ENCODE measurements around the gene ACKR1. TPM values are rescaled to one million over a fixed set of nuclear protein-coding genes. Genes with fewer than 3 reads are reported as not detected.

The ACKR1 gene
- total RNA-seq, 2 experiments from 2014 or later: not detected

DNA sequence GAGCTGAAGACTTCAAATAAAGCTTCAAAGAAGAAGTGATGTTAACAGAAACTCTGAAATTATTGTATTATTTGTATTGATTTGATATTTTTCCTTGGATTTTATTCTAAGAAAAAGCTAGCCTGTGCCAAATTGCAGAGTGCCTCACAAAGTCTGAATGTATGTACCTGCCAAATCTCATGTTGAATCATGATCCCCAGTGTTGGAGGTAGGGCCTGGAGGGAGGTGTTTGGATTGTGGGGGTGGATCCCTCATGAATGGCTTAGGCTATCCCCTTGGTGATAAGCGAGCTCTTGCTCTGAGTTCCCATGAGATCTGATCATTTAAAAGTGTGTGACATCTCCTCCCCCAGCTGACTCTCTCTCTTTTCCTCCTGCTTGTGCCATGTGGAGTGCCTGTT lies 43.6 kb downstream of the ACKR1 start:
- Mint-ChIP-seq H3K4me3 (no peak overlapping the region), H3K4me1 (ENCODE audit: low read depth) (no peaks in the 10 kb centered on the region), H3K36me3 (ENCODE audit: low read depth) (no peaks in the 10 kb centered on the region), H3K9me3 (no peaks in the 10 kb centered on the region), H3K27ac (no peak overlapping the region), H3K27me3 (peaks cover 35% of the 10 kb centered on the region)
- CTCF ChIA-PET: interaction anchor here (1.7 kb wide), 1 partner anchor 34 kb away, joined by 5 read pairs; no protein-coding TSS in a partner anchor
- POLR2A ChIA-PET: no interaction called here
- TF ChIP-seq CTCF (IDR thresholded peaks at IDR 0.05): no peak
- intact Hi-C loops (cut with micrococcal nuclease): no loop called here
- DNase-seq (no peak), ATAC-seq (no peak)

GRCh38 chr1:159250638-159251216 lies 46.1 kb downstream of the ACKR1 start:
- no peak for ATAC-seq
- TF ChIP-seq CTCF (IDR thresholded peaks at IDR 0.05): no peak
- Mint-ChIP-seq H3K36me3 (ENCODE audit: low read depth) (no peaks in the 10 kb centered on the region), H3K9me3 (no peaks in the 10 kb centered on the region), H3K4me1 (ENCODE audit: low read depth) (no peaks in the 10 kb centered on the region), H3K27ac (no peak overlapping the region), H3K27me3 (peaks cover 38% of the 10 kb centered on the region), H3K4me3 (no peak overlapping the region)
- POLR2A ChIA-PET: no interaction called here
- CTCF ChIA-PET: interaction anchor here (0.6 kb wide), 1 partner anchor 219 kb away, joined by 5 read pairs; no protein-coding TSS in a partner anchor
- intact Hi-C loops (cut with micrococcal nuclease): no loop called here
- no peak for DNase-seq

Other genes with a start within 250 kb of the ACKR1 start
- gene IFI16, start 195.0 kb upstream of the ACKR1 start, total RNA-seq: 100 to 1,000 TPM; 190 to 199 TPM
- 1 to 10 TPM; 6.7 to 8.6 TPM for gene AIM2, start 128.1 kb upstream of the ACKR1 start, total RNA-seq
- gene CADM3, start 33.3 kb upstream of the ACKR1 start, total RNA-seq: not detected
- gene FCER1A, start 97.5 kb downstream of the ACKR1 start, total RNA-seq: not detected
- not detected for gene OR10J4, start 227.3 kb downstream of the ACKR1 start, total RNA-seq
- not detected for gene OR10J1, start 234.8 kb downstream of the ACKR1 start, total RNA-seq

Data from activated CD8-positive, alpha-beta T cell treated with anti-CD3 and anti-CD28 coated beads for 36 hours (primary cell).